Liver (tissue), 3 donors: ENCODE results near the gene KSR1.

Source experiments
- GABPA ChIP-seq, 2 donors: IDR thresholded peaks in 1 of 2; conservative IDR thresholded peaks in 1 of 2; 2 replicates each; pipeline ENCODE4 v1.6.1; 2016; ENCODE audit warnings: antibody characterized with exemption in 2 of 2, mild to moderate bottlenecking in 1 of 2, moderate library complexity in 1 of 2
- JUND ChIP-seq, 2 donors: IDR thresholded peaks; 2 replicates each; pipeline ENCODE4 v1.6.1; 2016; ENCODE audit warnings: antibody characterized with exemption in 2 of 2
- SP1 ChIP-seq: IDR thresholded peaks from 2 replicates; pipeline ENCODE4 v1.6.1; 2018; ENCODE audit warnings: antibody characterized with exemption, mild to moderate bottlenecking
- TAF1 ChIP-seq: conservative IDR thresholded peaks from 2 replicates; pipeline ENCODE4 v1.6.1; 2016; ENCODE audit warnings: antibody characterized with exemption, mild to moderate bottlenecking
- TF ChIP-seq, protein P1 (sequence below): fragments of 150-350 bp; IDR thresholded peaks from 2 replicates; pipeline ENCODE4 v1.5.1; 2017; ENCODE audit warnings: improper control_type of control experiment, low read depth, low read length; ENCODE audit not compliant: missing input control
- TF ChIP-seq, protein P2 (sequence below): IDR thresholded peaks from 2 replicates; pipeline ENCODE4 v1.6.1; 2016; ENCODE audit warnings: antibody characterized with exemption
- TF ChIP-seq, protein P3 (sequence below): IDR thresholded peaks from 2 replicates; pipeline ENCODE4 v1.6.1; 2016; ENCODE audit warnings: antibody characterized with exemption
- TF ChIP-seq, protein P4 (sequence below): IDR thresholded peaks from 2 replicates; pipeline ENCODE4 v1.6.1; 2016; ENCODE audit warnings: antibody characterized with exemption
- donor health status: healthy.
- donor health status: healthy.

DNA sequence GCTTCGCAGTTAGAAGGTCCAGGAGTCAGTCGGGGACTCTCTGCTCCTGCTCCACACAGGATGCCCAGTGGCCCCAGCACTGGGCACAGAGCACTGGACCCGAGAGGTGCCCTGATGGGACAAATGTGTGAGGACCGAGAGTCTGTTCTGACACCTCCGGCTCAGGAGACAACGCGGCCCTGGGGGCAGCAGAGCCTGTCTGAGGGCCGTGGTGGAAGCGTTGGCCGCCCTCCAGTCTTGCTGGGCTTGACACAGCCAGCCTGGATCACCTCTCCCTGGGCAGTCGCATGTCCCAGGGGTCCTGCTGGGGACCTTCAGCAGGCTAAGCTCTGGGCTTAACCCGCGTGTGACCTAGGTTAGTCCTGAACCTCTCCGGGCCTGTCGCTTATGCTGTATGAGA is 197.9 kb downstream of the KSR1 start:
- TF ChIP-seq, protein P1, sequence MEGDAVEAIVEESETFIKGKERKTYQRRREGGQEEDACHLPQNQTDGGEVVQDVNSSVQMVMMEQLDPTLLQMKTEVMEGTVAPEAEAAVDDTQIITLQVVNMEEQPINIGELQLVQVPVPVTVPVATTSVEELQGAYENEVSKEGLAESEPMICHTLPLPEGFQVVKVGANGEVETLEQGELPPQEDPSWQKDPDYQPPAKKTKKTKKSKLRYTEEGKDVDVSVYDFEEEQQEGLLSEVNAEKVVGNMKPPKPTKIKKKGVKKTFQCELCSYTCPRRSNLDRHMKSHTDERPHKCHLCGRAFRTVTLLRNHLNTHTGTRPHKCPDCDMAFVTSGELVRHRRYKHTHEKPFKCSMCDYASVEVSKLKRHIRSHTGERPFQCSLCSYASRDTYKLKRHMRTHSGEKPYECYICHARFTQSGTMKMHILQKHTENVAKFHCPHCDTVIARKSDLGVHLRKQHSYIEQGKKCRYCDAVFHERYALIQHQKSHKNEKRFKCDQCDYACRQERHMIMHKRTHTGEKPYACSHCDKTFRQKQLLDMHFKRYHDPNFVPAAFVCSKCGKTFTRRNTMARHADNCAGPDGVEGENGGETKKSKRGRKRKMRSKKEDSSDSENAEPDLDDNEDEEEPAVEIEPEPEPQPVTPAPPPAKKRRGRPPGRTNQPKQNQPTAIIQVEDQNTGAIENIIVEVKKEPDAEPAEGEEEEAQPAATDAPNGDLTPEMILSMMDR = no peak
- TF ChIP-seq, protein P2, sequence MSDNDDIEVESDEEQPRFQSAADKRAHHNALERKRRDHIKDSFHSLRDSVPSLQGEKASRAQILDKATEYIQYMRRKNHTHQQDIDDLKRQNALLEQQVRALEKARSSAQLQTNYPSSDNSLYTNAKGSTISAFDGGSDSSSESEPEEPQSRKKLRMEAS = no peak
- TF ChIP-seq, protein P3, sequence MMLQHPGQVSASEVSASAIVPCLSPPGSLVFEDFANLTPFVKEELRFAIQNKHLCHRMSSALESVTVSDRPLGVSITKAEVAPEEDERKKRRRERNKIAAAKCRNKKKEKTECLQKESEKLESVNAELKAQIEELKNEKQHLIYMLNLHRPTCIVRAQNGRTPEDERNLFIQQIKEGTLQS = no peak
- TF ChIP-seq JUND (IDR thresholded peaks at IDR 0.05) = no peak
- no peak for TF ChIP-seq GABPA (IDR thresholded peaks at IDR 0.05 in 1 of 2, conservative IDR thresholded peaks at IDR 0.05 in 1 of 2)
- TF ChIP-seq TAF1 = no peak
- TF ChIP-seq, protein P4, sequence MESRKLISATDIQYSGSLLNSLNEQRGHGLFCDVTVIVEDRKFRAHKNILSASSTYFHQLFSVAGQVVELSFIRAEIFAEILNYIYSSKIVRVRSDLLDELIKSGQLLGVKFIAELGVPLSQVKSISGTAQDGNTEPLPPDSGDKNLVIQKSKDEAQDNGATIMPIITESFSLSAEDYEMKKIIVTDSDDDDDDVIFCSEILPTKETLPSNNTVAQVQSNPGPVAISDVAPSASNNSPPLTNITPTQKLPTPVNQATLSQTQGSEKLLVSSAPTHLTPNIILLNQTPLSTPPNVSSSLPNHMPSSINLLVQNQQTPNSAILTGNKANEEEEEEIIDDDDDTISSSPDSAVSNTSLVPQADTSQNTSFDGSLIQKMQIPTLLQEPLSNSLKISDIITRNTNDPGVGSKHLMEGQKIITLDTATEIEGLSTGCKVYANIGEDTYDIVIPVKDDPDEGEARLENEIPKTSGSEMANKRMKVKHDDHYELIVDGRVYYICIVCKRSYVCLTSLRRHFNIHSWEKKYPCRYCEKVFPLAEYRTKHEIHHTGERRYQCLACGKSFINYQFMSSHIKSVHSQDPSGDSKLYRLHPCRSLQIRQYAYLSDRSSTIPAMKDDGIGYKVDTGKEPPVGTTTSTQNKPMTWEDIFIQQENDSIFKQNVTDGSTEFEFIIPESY = no peak
- no peak for TF ChIP-seq SP1
